Sigmoid colon (tissue), 7 donors: ENCODE measurements around the gene IGFL1. TPM values are rescaled to one million over a fixed set of nuclear protein-coding genes. Genes with fewer than 3 reads are reported as not detected.

Experiments
- DNase-seq: peaks from one replicate; pipeline ENCODE4 v3.0.0-alpha.2; 2019
- H3K27ac ChIP-seq, 4 donors: fragments of 200-600 bp; sonication (generic); one replicate each; pipeline ENCODE4 v1.5.1; 2016 to 2019; ENCODE audit warnings: mild to moderate bottlenecking in 1 of 4
- H3K27me3 ChIP-seq, 3 donors: fragments of 200-600 bp; sonication (generic); one replicate each; pipeline ENCODE4 v1.5.1; 2019; ENCODE audit warnings: mild to moderate bottlenecking in 1 of 3
- H3K36me3 ChIP-seq, 4 donors: fragments of 200-600 bp; sonication (generic); one replicate each; pipeline ENCODE4 v1.5.1; 2016 to 2019
- H3K4me1 ChIP-seq, 4 donors: fragments of 200-600 bp; sonication (generic); one replicate each; pipeline ENCODE4 v1.5.1; 2017 to 2019
- H3K4me3 ChIP-seq, 4 donors: fragments of 200-600 bp; sonication (generic); one replicate each; pipeline ENCODE4 v1.5.1; 2017 to 2019; ENCODE audit warnings: mild to moderate bottlenecking in 2 of 4, moderate library complexity in 1 of 4
- H3K9me3 ChIP-seq, 4 donors: fragments of 200-600 bp in 3 of 4; sonication (generic) in 3 of 4; one replicate each; pipeline versions ENCODE4 v1.5.1 to v1.6.1; 2013 to 2019
- CTCF ChIP-seq, 4 experiments: fragments of 450-650 bp in 3 of 4; fragments of 200-600 bp in 1 of 4; IDR thresholded peaks; one replicate each; pipeline ENCODE4 v1.5.1; 2016 to 2019; ENCODE audit warnings: antibody characterized with exemption in 4 of 4, mild to moderate bottlenecking in 3 of 4, moderate library complexity in 2 of 4
- EP300 ChIP-seq, 4 donors: sonication (generic); formaldehyde crosslinking; IDR thresholded peaks; one replicate each; pipeline ENCODE4 v1.6.1; 2017; ENCODE audit warnings: antibody characterized with exemption in 4 of 4
- POLR2A ChIP-seq, 2 donors: fragments of 450-650 bp; IDR thresholded peaks; one replicate each; pipeline ENCODE4 v1.6.1; 2016; ENCODE audit warnings: antibody characterized with exemption in 2 of 2, mild to moderate bottlenecking in 2 of 2, moderate library complexity in 2 of 2
- POLR2AphosphoS5 ChIP-seq, 4 donors: sonication (generic); formaldehyde crosslinking; IDR thresholded peaks; one replicate each; pipeline ENCODE4 v1.6.1; 2017; ENCODE audit warnings: antibody characterized with exemption in 4 of 4
- WGBS, 2 donors: extraction: QIAGEN DNeasy Blood & Tissue Kit; methylation state at CpG; one replicate each; pipeline ENCODE4 v1.1.7; 2013; 5-methylcytosine and 5-hydroxymethylcytosine counted together
- intact Hi-C: fragments of 100-400 bp; cut with DNase I; formaldehyde crosslinking; loops from one replicate; pipeline ENCODE4 v1.15.1; 2023
- polyA plus RNA-seq, 3 donors: library from polyadenylated mRNA; stranded (reverse); fragments of 200-250 nt; gene quantifications; one replicate each; pipeline ENCODE4 v1.2.3, GENCODE V29; 2013
- total RNA-seq, 4 donors: library from RNA; depleted of rRNA; stranded (reverse); fragments of >200 nt; gene quantifications; one replicate each; pipeline ENCODE4 v1.1.0, GENCODE V29; 2016
- donor health status: healthy with polysubstance abuse.
- donor health status: Bipolar disorder and iron deficiency.
- donor health status: healthy.

The IGFL1 gene
- total and polyA plus RNA-seq, 7 donors: not detected

GRCh38 chr19:46202426-46202825, 27.1 kb upstream of the IGFL1 start:
- Histone ChIP-seq H3K4me3 (no peak overlapping the region), H3K9me3 (no peaks in the 10 kb centered on the region), H3K4me1 (no peaks in the 10 kb centered on the region), H3K36me3 (no peaks in the 10 kb centered on the region), H3K27ac (no peak overlapping the region), H3K27me3 (peaks cover 0 to 3% (median 0%) of the 10 kb centered on the region in 3 donors)
- WGBS, 2 donors: 55 to 67% methylated on average over 4 of the region's 4 CpGs
- intact Hi-C loops: no loop called here
- TF ChIP-seq EP300 (IDR thresholded peaks at IDR 0.05) (no peak), POLR2AphosphoS5 (IDR thresholded peaks at IDR 0.05) (no peak)
- no peak for DNase-seq

GRCh38 chr19:46202872-46203860, 26.4 kb upstream of the IGFL1 start:
- H3K9me3 ChIP-seq: no peaks in the 10 kb centered on the region
- intact Hi-C loops: no loop called here
- H3K36me3 ChIP-seq: no peaks in the 10 kb centered on the region
- no peak for DNase-seq
- WGBS, 2 donors: 85 to 88% methylated on average over 8 of the region's 8 CpGs
- no peaks in the 10 kb centered on the region for H3K27me3 ChIP-seq
- H3K27ac ChIP-seq: no peak overlapping the region
- no peak for TF ChIP-seq CTCF (IDR thresholded peaks at IDR 0.05)
- TF ChIP-seq POLR2A (IDR thresholded peaks at IDR 0.05): no peak
- TF ChIP-seq EP300 (IDR thresholded peaks at IDR 0.05): no peak
- no peak overlapping the region for H3K4me3 ChIP-seq
- H3K4me1 ChIP-seq: no peaks in the 10 kb centered on the region

- no peak for DNase-seq
- intact Hi-C loops: no loop called here
- TF ChIP-seq CTCF (IDR thresholded peaks at IDR 0.05) (no peak), POLR2AphosphoS5 (IDR thresholded peaks at IDR 0.05) (no peak), EP300 (IDR thresholded peaks at IDR 0.05) (no peak), POLR2A (IDR thresholded peaks at IDR 0.05) (no peak)
- Histone ChIP-seq H3K27me3 (no peaks in the 10 kb centered on the region), H3K27ac (no peak overlapping the region), H3K9me3 (no peaks in the 10 kb centered on the region), H3K36me3 (no peaks in the 10 kb centered on the region), H3K4me1 (no peaks in the 10 kb centered on the region), H3K4me3 (no peak overlapping the region)
- WGBS, 2 donors: 85% methylated on average over 5 of the region's 5 CpGs
These were observed 25.5 kb upstream of the IGFL1 start for GRCh38 chr19:46204008-46204407.

GRCh38 chr19:46205183-46205984, 24.2 kb upstream of the IGFL1 start:
- Histone ChIP-seq H3K36me3 (no peaks in the 10 kb centered on the region), H3K27me3 (no peaks in the 10 kb centered on the region), H3K9me3 (no peaks in the 10 kb centered on the region), H3K4me3 (no peak overlapping the region), H3K27ac (no peak overlapping the region), H3K4me1 (no peaks in the 10 kb centered on the region)
- DNase-seq: no peak
- 66 to 75% methylated on average over 6 of the region's 6 CpGs for WGBS, 2 donors
- intact Hi-C loops: no loop called here
- TF ChIP-seq CTCF (IDR thresholded peaks at IDR 0.05) (no peak), EP300 (IDR thresholded peaks at IDR 0.05) (no peak)

- no peak for DNase-seq
- Histone ChIP-seq H3K9me3 (no peaks in the 10 kb centered on the region), H3K4me1 (peaks cover 0 to 3% (median 3%) of the 10 kb centered on the region in 4 donors), H3K27me3 (no peaks in the 10 kb centered on the region), H3K27ac (no peak overlapping the region), H3K36me3 (no peaks in the 10 kb centered on the region), H3K4me3 (no peak overlapping the region)
- WGBS, 2 donors: 53 to 78% methylated on average over 5 of the region's 5 CpGs
- no peak for TF ChIP-seq POLR2A (IDR thresholded peaks at IDR 0.05)
- TF ChIP-seq EP300 (IDR thresholded peaks at IDR 0.05): no peak
- no peak for TF ChIP-seq CTCF (IDR thresholded peaks at IDR 0.05)
- no peak for TF ChIP-seq POLR2AphosphoS5 (IDR thresholded peaks at IDR 0.05)
- intact Hi-C loops: no loop called here
These were observed 23.4 kb upstream of the IGFL1 start for GRCh38 chr19:46206176-46206575.
